Measurements from ENCODE around the gene ADCK1. TPM values are rescaled to one million over a fixed set of nuclear protein-coding genes. Genes with fewer than 3 reads are reported as not detected.
A peak's percentile ranks its signal among the peaks of the same experiment; 100 is the strongest.

The ADCK1 gene
- total and polyA plus RNA-seq, 9 of the 15 experiments (the other 6 are each of a cell fraction or from before 2014, with no cell fraction given) = 2.8 to 8.9 (median 4.3) TPM

- TF ChIP-seq MYNN (IDR thresholded peaks at IDR 0.05) = no peak
- TF ChIP-seq MYNN (CRISPR knock-in tag; IDR thresholded peaks at IDR 0.05) = no peak
- TF ChIP-seq GABPB2 (CRISPR knock-in tag; conservative IDR thresholded peaks at IDR 0.05) = no peak
- no peak for TF ChIP-seq RBM22 (IDR thresholded peaks at IDR 0.05; ENCODE audit: low read depth, low read length, poor library complexity, severe bottlenecking)
- peak; percentile 36 for TF ChIP-seq ATF3 (IDR thresholded peaks at IDR 0.05)
- TF ChIP-seq ATF3 (CRISPR knock-in tag; conservative IDR thresholded peaks at IDR 0.05) = no peak
- TF ChIP-seq WHSC1 (IDR thresholded peaks at IDR 0.05; ENCODE audit: low read length) = no peak
- peak; percentile 70 for TF ChIP-seq HMGN3 (IDR thresholded peaks at IDR 0.05; ENCODE audit: borderline replicate concordance, extremely low read depth, insufficient read length, low read depth, low read length)
- no peak for TF ChIP-seq XRCC4 (IDR thresholded peaks at IDR 0.05; ENCODE audit: extremely low read depth, insufficient read depth, insufficient read length)
- TF ChIP-seq SRSF1 (IDR thresholded peaks at IDR 0.05; ENCODE audit: low read depth, low read length) = no peak
- TF ChIP-seq RBFOX2 (IDR thresholded peaks at IDR 0.05; ENCODE audit: low read depth, low read length) = peak; percentile 91
- no peak for TF ChIP-seq ESRRB (CRISPR knock-in tag; IDR thresholded peaks at IDR 0.05; ENCODE audit: borderline replicate concordance)
- no peak for TF ChIP-seq NFXL1 (CRISPR knock-in tag; IDR thresholded peaks at IDR 0.05)
- no peak for TF ChIP-seq BRCA1 (IDR thresholded peaks at IDR 0.05)
- no peak for TF ChIP-seq BRCA1 (CRISPR knock-in tag; IDR thresholded peaks at IDR 0.05)
- TF ChIP-seq NCOA1 (IDR thresholded peaks at IDR 0.05; ENCODE audit: low read depth) = no peak
- TF ChIP-seq MAFG (tag; conservative IDR thresholded peaks at IDR 0.05) = no peak
- TF ChIP-seq C11orf30 (IDR thresholded peaks at IDR 0.05; ENCODE audit: low read depth) = peak; percentile 66
- no peak for TF ChIP-seq MECOM (CRISPR knock-in tag; IDR thresholded peaks at IDR 0.05)
- no peak for TF ChIP-seq NR1H2 (CRISPR knock-in tag; IDR thresholded peaks at IDR 0.05)
- no peak for TF ChIP-seq ZNF165 (CRISPR knock-in tag; IDR thresholded peaks at IDR 0.05; ENCODE audit: borderline replicate concordance)
- TF ChIP-seq ZNF512 (tag; IDR thresholded peaks at IDR 0.05) = no peak
- no peak for TF ChIP-seq ZC3H8 (IDR thresholded peaks at IDR 0.05)
- TF ChIP-seq SNIP1 (IDR thresholded peaks at IDR 0.05; ENCODE audit: low read depth) = no peak
- no peak for TF ChIP-seq SMAD1 (IDR thresholded peaks at IDR 0.05; ENCODE audit: low read depth, low read length, partially characterized antibody)
- TF ChIP-seq HMG20A (CRISPR knock-in tag; conservative IDR thresholded peaks at IDR 0.05) = no peak
- TF ChIP-seq CREBBP (IDR thresholded peaks at IDR 0.05; ENCODE audit: low read depth, low read length) = no peak
- TF ChIP-seq CHD4 (IDR thresholded peaks at IDR 0.05; ENCODE audit: insufficient read depth, insufficient replicate concordance, low read depth, low read length, poor library complexity, severe bottlenecking) = no peak
- no peak for TF ChIP-seq ZNF274 (IDR thresholded peaks at IDR 0.05; ENCODE audit: borderline replicate concordance, low read depth, low read length)
- peak; percentile 47 for TF ChIP-seq FIP1L1 (IDR thresholded peaks at IDR 0.05; ENCODE audit: low read depth, low read length, poor library complexity, severe bottlenecking)
Measured at GRCh38 chr14:77799863-77800730, at the start of gene ADCK1 (continued).

All from K562 (cell line).